HG03460 (cell line): ENCODE data around the gene TTL.
A peak's percentile ranks its signal among the peaks of the same experiment; 100 is the strongest.

Source experiments
- ATAC-seq: cut with Tn5 transposase; IDR thresholded peaks from one replicate; pipeline ENCODE4 v1.9.1; 2021; ENCODE audit not compliant: unreplicated experiment

The TTL gene

GRCh38 chr2:112580084-112580483 is 98.1 kb downstream of the TTL start:
- ATAC-seq = no peak

GRCh38 chr2:112582314-112582746 is 100.4 kb downstream of the TTL start:
- no peak for ATAC-seq

DNA sequence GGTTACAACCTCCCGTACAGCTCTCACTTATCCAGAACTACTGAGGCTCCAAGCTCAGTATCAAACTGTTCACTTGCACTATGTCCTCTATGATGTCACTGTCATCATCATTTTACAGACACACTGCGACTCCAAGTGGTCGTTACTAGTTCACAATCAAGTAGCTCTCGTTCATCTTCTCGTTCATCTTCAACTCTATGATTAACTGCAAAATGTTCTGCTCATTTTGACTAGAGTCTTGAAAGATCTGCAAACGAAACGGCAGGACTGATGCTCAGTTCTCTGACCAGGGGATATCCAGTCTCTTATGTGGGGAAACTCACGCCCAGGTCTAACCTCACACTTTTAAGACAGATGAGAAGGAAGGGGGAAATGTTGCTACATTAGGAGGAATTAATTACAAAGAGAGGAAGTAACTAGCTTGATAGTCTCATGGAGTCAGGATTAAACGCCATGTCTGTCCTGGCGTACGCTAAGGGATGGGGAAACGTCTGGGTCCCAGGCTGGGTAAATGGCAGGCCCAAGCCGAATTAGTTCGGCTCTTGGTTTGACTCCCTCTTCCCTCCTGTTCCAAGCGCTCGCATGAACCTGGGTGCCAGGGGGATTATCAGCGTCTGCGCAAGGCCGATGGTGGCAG is 101.7 kb downstream of the TTL start:
- ATAC-seq = no peak

GRCh38 chr2:112584134-112584890 is 102.4 kb downstream of the TTL start, which contains the start of gene CHCHD5:
Gene CHCHD5, plus strand, starts transcription at chr2:112584609. Its CDS starts 39 bp downstream, at chr2:112584648.
- ATAC-seq = peak; percentile 89

- no peak for ATAC-seq
Observed at GRCh38 chr2:112584891-112585250, 102.9 kb downstream of the TTL start.

DNA sequence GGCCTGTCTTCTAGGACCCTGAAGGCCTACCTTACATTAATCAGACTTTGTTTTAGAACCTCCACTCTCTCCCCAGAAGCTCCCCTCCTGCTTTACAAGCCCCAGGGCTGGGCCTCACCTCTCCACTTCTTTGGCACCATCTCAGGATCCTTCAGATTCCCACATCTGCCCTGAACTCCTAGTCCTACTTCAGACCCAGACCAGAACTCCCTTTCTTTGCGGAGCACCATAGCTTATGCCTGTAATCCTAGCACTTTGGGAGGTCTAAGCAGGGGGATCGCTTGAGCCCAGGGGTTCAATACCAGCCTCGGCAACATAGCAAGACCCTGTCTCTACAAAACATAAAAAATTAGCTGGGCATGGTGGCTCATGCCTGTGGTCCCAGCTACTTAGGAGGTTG is 103.4 kb downstream of the TTL start:
- no peak for ATAC-seq

DNA sequence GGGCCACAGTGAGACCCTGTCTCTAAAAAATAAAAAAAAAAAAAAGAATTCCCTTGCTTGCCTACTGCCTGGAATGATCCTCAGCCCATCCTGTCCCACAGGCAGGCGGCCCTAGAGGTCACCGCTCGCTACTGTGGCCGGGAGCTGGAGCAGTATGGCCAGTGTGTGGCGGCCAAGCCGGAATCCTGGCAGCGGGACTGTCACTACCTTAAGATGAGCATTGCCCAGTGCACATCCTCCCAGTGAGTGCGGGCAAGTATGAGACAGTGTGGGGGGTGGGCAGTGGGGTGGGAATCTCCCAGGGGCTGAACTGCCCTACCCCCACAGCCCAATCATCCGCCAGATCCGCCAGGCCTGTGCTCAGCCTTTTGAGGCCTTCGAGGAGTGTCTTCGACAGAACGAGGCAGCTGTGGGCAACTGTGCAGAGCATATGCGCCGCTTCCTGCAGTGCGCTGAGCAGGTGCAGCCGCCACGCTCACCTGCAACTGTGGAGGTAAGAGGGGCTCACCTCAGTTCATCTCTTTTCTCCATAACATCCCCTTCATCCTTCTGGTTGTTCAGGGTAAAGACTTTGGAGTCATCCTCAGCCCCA is 104.0 kb downstream of the TTL start:
- no peak for ATAC-seq

GRCh38 chr2:112588611-112589045 is 106.7 kb downstream of the TTL start:
- no peak for ATAC-seq
